HTERT RPE-1 (cell line): ENCODE measurements around the gene WFS1.

ENCODE experiments used
- in situ Hi-C: fragments of 300-500 bp; cut with MboI; formaldehyde crosslinking; loops from 4 replicates; pipeline ENCODE4 v1.14.3; 2020; ENCODE audit warnings: low sequenced_read_pairs

Gene WFS1

GRCh38 chr4:6336166-6336565 is 66.5 kb downstream of the WFS1 start:
- in situ Hi-C loops: no loop called here

GRCh38 chr4:6337331-6337935 is 67.8 kb downstream of the WFS1 start:
- in situ Hi-C loops: no loop called here

GRCh38 chr4:6338175-6338950 is 68.7 kb downstream of the WFS1 start:
- in situ Hi-C loops: no loop called here

- in situ Hi-C loops: no loop called here
Observed at GRCh38 chr4:6338951-6339817, 69.5 kb downstream of the WFS1 start.

GRCh38 chr4:6339818-6340445 is 70.3 kb downstream of the WFS1 start:
- in situ Hi-C loops: no loop called here

- in situ Hi-C loops: no loop called here
Observed at GRCh38 chr4:6340446-6341015, 70.9 kb downstream of the WFS1 start.

- in situ Hi-C loops: no loop called here
Observed at GRCh38 chr4:6341696-6342095, 72.0 kb downstream of the WFS1 start.

GRCh38 chr4:6342530-6343293 is 73.1 kb downstream of the WFS1 start:
- in situ Hi-C loops: no loop called here

GRCh38 chr4:6343939-6344408 is 74.3 kb downstream of the WFS1 start:
- in situ Hi-C loops: no loop called here

GRCh38 chr4:6345096-6345830 is 75.6 kb downstream of the WFS1 start:
- in situ Hi-C loops: no loop called here

GRCh38 chr4:6345866-6346265 is 76.2 kb downstream of the WFS1 start:
- in situ Hi-C loops: no loop called here

GRCh38 chr4:6346373-6347110 is 76.9 kb downstream of the WFS1 start:
- in situ Hi-C loops: no loop called here

GRCh38 chr4:6347511-6348045 is 77.9 kb downstream of the WFS1 start:
- in situ Hi-C loops: no loop called here

- in situ Hi-C loops: no loop called here
Observed at GRCh38 chr4:6348408-6348807, 78.8 kb downstream of the WFS1 start.

GRCh38 chr4:6349896-6350603 is 80.4 kb downstream of the WFS1 start:
- in situ Hi-C loops: no loop called here

- in situ Hi-C loops: no loop called here
Observed at GRCh38 chr4:6350646-6351045, 81.0 kb downstream of the WFS1 start.

GRCh38 chr4:6351246-6352000 is 81.8 kb downstream of the WFS1 start:
- in situ Hi-C loops: no loop called here
